Astrocyte (in vitro differentiated cells and primary cell): Measurements from ENCODE around the gene IFNL2.
"Not testable (repeated sequence)": the region's sequence is repeated elsewhere in the genome, so short reads cannot be mapped to it uniquely, and the experiment has no call there.

ENCODE experiments used
- CTCF ChIP-seq: IDR thresholded peaks from 2 replicates; pipeline ENCODE4 v1.5.1; 2011; ENCODE audit warnings: low read depth, mild to moderate bottlenecking, inconsistent platforms, low read length, moderate library complexity; ENCODE audit not compliant: insufficient read depth
- EZH2 ChIP-seq: IDR thresholded peaks from 2 replicates; pipeline ENCODE4 v1.6.1; 2012; ENCODE audit warnings: mild to moderate bottlenecking, low read length, inconsistent platforms; ENCODE audit not compliant: insufficient read depth

DNA sequence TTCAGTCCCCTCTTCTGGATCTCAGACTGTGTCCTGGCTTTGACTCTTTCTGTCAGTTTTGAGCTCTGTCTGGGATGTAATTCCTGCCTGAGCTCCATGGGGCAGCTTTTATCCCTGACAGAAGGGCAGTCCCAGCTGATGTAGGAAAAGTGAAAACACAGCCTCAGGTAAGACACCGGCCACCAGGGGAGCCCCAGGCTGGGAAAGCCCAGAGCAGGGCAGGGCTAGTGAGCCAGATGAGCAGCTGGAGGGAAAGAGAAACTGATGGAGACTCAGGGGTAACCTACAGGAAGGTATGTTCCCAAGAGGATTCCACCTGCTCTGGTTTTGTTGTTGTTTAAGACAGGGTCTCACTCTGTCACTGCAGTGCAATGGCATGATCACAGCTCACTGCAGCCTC is 23.0 kb upstream of the IFNL2 start:
- not testable (repeated sequence) for TF ChIP-seq CTCF, EZH2
